Measurements from ENCODE around the gene ERVK3-1. TPM values are rescaled to one million over a fixed set of nuclear protein-coding genes. Genes with fewer than 3 reads are reported as not detected.

The ERVK3-1 gene
- total RNA-seq, 1 donor from 2014 or later = 37.8 TPM

GRCh38 chr19:58304748-58305064 is 471 bp upstream of the ERVK3-1 start:
- no peak for DNase-seq

GRCh38 chr19:58305932-58306323 is 751 bp downstream of the ERVK3-1 start:
- no peak for DNase-seq

DNA sequence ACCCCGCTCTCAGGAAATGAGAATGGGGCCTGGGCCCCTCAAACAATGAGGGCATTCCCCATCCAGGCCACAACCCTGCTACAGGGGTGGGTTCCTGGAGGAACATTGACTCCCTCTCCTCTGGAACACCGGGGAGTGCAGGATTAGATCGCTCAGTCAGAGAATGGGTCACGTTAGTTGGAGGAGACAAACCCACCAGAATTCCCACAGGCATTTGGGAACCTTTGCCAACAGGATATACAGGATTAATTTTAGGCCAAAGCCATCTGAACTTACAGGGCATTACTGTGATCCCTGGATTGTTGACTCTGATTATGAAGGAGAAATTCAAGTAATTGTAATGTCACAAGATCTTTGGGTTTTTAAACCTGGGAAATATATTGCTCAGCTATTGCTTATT is 2.6 kb downstream of the ERVK3-1 start:
- no peak for DNase-seq

DNA sequence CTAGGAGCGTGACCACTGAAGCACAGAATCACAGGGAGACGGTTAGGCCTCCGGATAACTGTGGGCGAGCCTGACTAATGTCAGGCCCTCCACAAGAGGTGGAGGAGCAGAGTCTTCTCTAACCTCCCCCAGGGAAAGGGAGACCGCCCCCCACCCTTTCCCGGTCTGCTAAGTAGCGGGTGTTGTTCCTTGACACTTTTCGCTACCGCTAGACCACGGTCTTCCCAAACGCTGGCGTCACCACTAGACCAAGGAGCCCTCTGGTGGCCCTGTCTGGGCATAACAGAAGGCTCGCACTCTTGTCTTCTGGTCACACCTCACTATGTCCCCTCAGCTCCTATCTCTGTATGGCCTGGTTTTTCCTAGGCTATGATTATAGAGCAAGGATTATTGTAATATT is 5.5 kb downstream of the ERVK3-1 start:
- peak; percentile 34 for DNase-seq

GRCh38 chr19:58311345-58311865 is 6.2 kb downstream of the ERVK3-1 start:
- no peak for DNase-seq

DNA sequence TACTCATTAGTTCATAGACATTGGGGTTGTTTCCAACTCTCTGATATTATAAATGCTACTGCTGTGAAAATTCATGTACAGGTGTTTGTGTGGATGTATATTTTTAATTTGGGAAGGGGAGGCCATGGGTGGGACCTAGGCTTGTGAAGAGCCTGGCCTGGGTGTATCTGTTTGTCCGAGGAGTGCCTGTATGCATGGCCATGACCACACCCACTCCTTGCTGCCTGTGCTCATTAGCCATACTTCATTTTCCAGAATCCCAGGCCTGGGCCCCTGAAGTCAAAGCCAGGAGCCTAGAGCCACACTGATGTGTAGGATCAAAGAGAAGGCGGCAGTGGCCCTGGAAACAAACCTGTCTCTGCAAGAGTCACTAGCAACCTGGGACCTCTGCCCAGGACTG is 10.4 kb downstream of the ERVK3-1 start:
- DNase-seq = no peak

GRCh38 chr19:58317476-58318072 is 12.4 kb downstream of the ERVK3-1 start:
- DNase-seq = peak; percentile 73

GRCh38 chr19:58318297-58318696 is 13.1 kb downstream of the ERVK3-1 start:
- no peak for DNase-seq

DNA sequence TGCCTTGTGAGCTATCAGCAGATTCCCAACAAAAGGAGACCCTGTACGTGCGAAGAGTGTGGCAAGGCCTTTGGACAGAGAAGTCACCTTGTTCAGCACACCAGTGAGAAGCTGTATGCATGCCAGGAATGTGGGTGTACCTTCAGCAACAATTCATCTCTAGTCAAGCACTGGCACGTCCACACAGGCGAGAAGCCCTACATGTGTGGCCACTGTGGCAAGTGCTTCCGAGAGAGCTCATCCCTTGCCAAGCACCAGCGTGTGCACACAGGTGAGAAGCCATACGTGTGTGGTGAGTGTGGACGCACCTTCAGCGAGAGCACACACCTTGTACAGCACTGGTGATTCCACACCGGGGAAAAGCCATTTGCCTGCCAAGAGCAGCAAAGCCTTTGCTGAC is 14.1 kb downstream of the ERVK3-1 start:
- no peak for DNase-seq

DNA sequence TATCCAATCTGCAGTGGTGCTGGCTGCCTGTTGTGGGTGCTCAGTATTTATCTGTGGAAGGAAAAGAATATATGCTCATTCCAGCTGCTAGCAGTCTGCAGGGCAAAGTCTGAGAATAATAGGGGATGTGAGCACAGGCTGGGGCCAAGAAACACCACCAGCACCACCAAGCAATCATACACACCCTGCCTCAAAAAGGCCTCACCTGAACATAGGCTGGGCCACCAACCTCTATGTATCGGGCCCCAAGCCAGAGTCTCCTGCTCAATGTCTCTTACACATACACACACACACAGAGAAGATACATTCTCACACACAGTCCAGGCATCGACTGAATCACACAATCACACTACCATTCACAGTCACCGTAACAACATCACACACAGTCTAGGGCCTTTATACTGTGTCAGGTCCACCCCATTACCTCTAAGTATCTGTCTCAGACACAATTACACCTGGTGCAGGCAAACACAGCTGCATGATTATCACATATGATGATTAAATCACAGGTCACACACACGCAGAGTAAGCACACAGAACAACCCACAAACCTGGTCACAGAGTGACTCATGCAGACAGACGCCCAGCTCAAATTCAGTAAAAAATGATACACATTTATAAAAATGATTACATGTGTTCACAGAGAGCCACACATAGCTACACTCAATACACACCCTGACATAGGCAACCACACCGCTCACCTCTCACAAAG is 20.3 kb downstream of the ERVK3-1 start:
- DNase-seq = no peak

GRCh38 chr19:58326501-58326913 is 21.3 kb downstream of the ERVK3-1 start:
- no peak for DNase-seq

DNA sequence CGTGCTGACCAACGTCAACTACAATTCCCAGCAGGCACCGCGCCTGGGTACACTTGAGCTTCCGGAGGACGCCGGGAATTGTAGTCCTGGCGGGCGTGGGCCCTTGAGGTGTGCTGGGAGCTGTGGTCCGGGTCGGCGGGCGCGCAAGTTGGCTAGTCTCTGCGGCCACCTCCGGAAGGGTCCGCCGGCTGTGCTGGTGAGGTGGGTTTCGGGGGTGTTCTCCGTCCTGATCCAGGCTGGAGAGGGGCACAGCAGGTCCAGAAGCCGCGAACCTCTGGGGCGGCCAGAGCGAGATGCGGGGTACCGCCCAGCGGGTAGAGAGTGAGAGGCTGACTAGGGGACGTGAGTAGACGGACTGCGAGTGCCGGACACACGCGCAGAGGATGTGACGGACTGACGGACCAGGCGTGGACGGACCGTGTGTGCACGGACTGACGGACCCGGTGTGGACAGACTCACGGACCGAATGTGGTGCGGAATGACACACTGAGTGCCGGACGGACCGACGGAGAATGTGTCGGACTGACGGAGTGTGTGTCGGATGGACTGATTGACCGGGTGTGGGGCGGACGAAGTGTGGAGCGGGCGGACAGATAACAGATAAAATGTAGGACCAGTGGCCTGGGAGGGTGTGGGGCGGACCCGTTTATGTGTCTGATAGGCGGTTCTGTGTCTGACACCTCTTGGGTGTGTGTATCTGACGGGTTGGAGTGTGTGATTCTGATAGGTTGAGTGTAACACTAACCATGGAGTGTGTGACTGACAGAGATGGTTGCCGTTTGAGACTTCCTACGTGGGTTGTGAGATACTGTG is 21.9 kb downstream of the ERVK3-1 start, which contains the start of gene ZSCAN22:
TSS of gene ZSCAN22 (plus strand) at position 81 of the 813 bp plus-strand sequence. CDS start 7,809 bp downstream, outside the sequence.
- peak; percentile 98 for DNase-seq

GRCh38 chr19:58328999-58329398 is 23.8 kb downstream of the ERVK3-1 start:
- DNase-seq = no peak

DNA sequence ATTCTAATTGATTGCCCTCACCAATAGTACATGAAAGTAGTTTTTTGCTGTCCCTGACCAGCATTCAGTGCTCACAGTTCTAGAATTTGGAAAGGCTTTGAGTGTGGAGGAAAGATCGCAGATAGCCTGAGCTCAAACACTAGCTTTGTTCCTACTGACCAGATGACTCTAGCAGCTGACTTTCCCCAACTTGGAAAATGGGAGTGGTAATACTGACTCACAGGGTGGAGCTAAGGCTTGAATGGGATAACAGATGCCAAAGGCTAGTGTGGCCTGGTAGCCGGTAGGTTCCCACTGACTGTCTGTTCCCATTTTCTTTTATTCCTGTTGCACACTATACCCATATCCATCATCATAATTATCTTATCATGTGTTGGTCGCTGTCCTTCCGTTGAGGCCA is 25.3 kb downstream of the ERVK3-1 start:
- DNase-seq = peak; percentile 50

DNA sequence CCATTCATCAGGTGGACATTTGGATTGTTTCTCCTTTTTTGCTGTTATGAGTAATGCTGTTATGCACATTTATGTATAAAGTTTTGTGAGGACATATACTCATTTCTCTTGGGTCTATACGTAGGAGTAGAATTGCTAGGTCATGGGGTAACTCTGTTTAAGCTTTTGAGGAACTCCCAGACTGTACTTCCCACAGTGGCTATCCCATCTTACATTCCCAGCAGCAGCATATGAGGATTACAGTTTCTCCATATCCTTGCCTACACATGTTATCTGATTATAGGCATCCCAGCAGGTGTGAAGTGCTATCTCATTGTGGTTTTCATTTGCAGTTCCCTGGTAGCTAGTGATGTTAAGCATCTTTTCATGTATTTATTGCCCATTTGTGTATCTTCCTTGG is 27.5 kb downstream of the ERVK3-1 start:
- no peak for DNase-seq

DNA sequence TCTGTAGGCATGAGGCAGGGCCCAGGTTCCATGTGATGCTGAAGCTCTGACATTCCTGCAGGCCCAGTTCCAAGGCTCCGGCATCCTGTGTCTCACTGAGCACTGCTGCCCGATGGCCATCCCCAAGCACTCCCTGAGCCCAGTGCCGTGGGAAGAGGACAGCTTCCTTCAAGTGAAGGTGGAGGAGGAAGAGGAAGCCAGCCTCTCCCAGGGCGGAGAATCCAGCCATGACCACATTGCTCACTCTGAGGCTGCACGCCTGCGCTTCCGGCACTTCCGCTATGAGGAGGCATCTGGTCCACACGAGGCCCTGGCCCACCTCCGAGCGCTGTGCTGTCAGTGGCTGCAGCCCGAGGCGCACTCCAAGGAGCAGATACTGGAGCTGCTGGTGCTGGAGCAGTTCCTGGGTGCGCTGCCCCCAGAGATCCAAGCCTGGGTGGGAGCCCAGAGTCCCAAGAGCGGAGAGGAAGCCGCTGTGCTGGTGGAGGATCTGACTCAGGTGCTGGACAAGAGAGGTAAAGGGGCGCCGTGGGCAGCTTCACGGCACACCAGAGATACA is 29.6 kb downstream of the ERVK3-1 start:
- no peak for DNase-seq

DNA sequence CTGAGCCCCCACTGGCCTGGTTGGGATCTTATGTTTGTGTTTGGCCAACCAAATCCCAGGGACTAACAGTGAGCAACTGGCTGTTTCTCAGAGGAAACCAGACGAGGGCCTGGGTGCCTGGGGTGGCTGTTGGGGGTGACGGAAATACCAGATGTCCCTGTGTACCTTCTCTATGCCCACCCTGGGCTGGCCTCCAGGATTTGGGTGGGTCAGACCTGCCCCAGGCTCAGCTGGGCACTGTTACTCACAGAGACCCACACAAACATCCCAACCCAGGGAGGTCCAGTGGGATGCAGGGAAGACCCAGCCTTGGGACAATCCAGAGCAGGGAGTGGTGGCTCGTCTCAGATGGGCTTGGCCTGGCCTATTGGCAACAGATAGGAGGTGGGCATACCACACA is 30.5 kb downstream of the ERVK3-1 start:
- no peak for DNase-seq

GRCh38 chr19:58336216-58336615 is 31.0 kb downstream of the ERVK3-1 start:
- no peak for DNase-seq

GRCh38 chr19:58336820-58337219 is 31.6 kb downstream of the ERVK3-1 start:
- no peak for DNase-seq

DNA sequence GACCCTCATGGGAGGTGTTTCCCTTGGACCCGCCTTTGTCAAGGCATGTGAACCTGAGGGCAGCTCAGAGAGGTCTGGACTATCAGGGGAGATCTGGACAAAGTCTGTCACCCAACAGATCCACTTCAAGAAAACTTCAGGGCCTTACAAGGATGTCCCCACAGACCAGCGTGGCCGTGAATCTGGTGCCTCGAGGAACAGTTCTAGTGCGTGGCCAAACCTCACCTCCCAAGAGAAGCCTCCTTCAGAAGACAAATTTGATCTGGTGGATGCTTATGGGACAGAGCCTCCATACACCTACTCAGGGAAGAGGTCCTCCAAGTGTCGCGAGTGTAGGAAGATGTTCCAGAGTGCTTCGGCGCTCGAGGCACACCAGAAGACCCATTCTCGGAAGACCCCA is 33.2 kb downstream of the ERVK3-1 start:
- no peak for DNase-seq

- DNase-seq = no peak
Measured at GRCh38 chr19:58338825-58339558, 33.8 kb downstream of the ERVK3-1 start.

DNA sequence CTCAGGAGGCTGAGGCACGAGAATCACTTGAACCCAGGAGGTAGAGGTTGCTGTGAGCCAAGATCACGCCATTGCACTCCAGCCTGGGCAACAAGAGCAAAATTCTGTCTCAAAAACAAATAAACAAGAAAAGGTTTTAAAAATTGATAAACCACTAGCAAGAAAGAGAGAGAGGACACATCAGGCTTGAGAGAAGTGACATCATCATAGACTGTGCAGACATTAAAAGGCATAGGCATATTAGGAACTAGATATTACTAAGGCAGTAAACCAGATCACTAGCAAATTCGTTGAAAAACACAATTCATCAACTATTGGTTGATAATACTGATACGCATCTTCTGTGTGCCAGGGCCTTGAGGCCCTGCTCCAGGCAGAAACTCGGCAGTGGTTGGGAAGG is 40.4 kb downstream of the ERVK3-1 start:
- no peak for DNase-seq

Measured in tongue (tissue), 2 donors.